ENCODE results near the gene CHRM4.

GRCh38 chr11:46341454-46341853, 50.1 kb downstream of the CHRM4 start:
- TF ChIP-seq CTCF (conservative IDR thresholded peaks at IDR 0.05) (no peak), EZH2 (IDR thresholded peaks at IDR 0.05; ENCODE audit: low read depth) (no peak)

All from PC-9 (cell line).